Progenitor cell of endocrine pancreas (in vitro differentiated cells): Measurements from ENCODE around the gene SLC9A9. TPM values are rescaled to one million over a fixed set of nuclear protein-coding genes. Genes with fewer than 3 reads are reported as not detected.

Source experiments
- DNase-seq: peaks from one replicate; pipeline ENCODE4 v3.0.0; 2021; ENCODE audit warnings: low spot score; ENCODE audit not compliant: unreplicated experiment
- H3K27ac Mint-ChIP-seq: 2 replicates; pipeline ENCODE4 v1.8.0; 2021; ENCODE audit warnings: mild to moderate bottlenecking, moderate library complexity, mixed read lengths
- H3K27me3 Mint-ChIP-seq: 2 replicates; pipeline ENCODE4 v1.8.0; 2021; ENCODE audit warnings: mixed read lengths
- H3K36me3 Mint-ChIP-seq: 2 replicates; pipeline ENCODE4 v1.8.0; 2022; ENCODE audit warnings: mixed read lengths; ENCODE audit not compliant: insufficient read depth
- H3K4me1 Mint-ChIP-seq: 2 replicates; pipeline ENCODE4 v1.8.0; 2021; ENCODE audit warnings: low read depth, mixed read lengths
- H3K4me3 Mint-ChIP-seq: 2 replicates; pipeline ENCODE4 v1.8.0; 2021; ENCODE audit warnings: low read depth, mild to moderate bottlenecking, moderate library complexity, mixed read lengths
- H3K9me3 Mint-ChIP-seq: 2 replicates; pipeline ENCODE4 v1.8.0; 2021; ENCODE audit warnings: low read depth, mixed read lengths
- CTCF ChIP-seq: fragments of 200-600 bp; sonication (generic); IDR thresholded peaks from one replicate; pipeline ENCODE4 v1.5.0; 2021; ENCODE audit warnings: antibody characterized with exemption, mild to moderate bottlenecking; ENCODE audit not compliant: unreplicated experiment
- total RNA-seq: library from RNA; stranded (reverse); gene quantifications from 2 replicates; pipeline ENCODE4 v1.2.1, GENCODE V29; 2021

Gene SLC9A9
- total RNA-seq, 1 donor from 2014 or later = 0.17 TPM

GRCh38 chr3:143476965-143477640 lies 371.2 kb downstream of the SLC9A9 start:
- H3K27ac Mint-ChIP-seq = no peak overlapping the region
- H3K9me3 Mint-ChIP-seq = no peaks in the 10 kb centered on the region
- no peak overlapping the region for H3K4me3 Mint-ChIP-seq
- peaks cover 14% of the 10 kb centered on the region for H3K4me1 Mint-ChIP-seq
- H3K36me3 Mint-ChIP-seq = no peaks in the 10 kb centered on the region
- H3K27me3 Mint-ChIP-seq = no peaks in the 10 kb centered on the region
- no peak for TF ChIP-seq CTCF
- no peak for DNase-seq

GRCh38 chr3:143475981-143476380 lies 372.3 kb downstream of the SLC9A9 start:
- TF ChIP-seq CTCF = no peak
- no peak overlapping the region for H3K4me3 Mint-ChIP-seq
- peaks cover 14% of the 10 kb centered on the region for H3K4me1 Mint-ChIP-seq
- no peak overlapping the region for H3K27ac Mint-ChIP-seq
- DNase-seq = no peak
- H3K36me3 Mint-ChIP-seq = no peaks in the 10 kb centered on the region
- no peaks in the 10 kb centered on the region for H3K9me3 Mint-ChIP-seq
- H3K27me3 Mint-ChIP-seq = no peaks in the 10 kb centered on the region

- H3K27ac Mint-ChIP-seq = no peak overlapping the region
- DNase-seq = no peak
- H3K9me3 Mint-ChIP-seq = no peaks in the 10 kb centered on the region
- no peak for TF ChIP-seq CTCF
- H3K36me3 Mint-ChIP-seq = no peaks in the 10 kb centered on the region
- no peaks in the 10 kb centered on the region for H3K27me3 Mint-ChIP-seq
- peaks cover 6% of the 10 kb centered on the region for H3K4me1 Mint-ChIP-seq
- H3K4me3 Mint-ChIP-seq = no peak overlapping the region
Measured at GRCh38 chr3:143472731-143473523, 375.3 kb downstream of the SLC9A9 start.

GRCh38 chr3:143471705-143472104 lies 376.6 kb downstream of the SLC9A9 start:
- no peak for TF ChIP-seq CTCF
- Mint-ChIP-seq H3K36me3 (no peaks in the 10 kb centered on the region), H3K27ac (no peak overlapping the region), H3K27me3 (no peaks in the 10 kb centered on the region), H3K9me3 (no peaks in the 10 kb centered on the region), H3K4me1 (peaks cover 8% of the 10 kb centered on the region), H3K4me3 (no peak overlapping the region)
- no peak for DNase-seq

GRCh38 chr3:143469159-143469558 lies 379.1 kb downstream of the SLC9A9 start:
- TF ChIP-seq CTCF = no peak
- peaks cover 4% of the 10 kb centered on the region for H3K4me1 Mint-ChIP-seq
- H3K27me3 Mint-ChIP-seq = no peaks in the 10 kb centered on the region
- no peak overlapping the region for H3K27ac Mint-ChIP-seq
- H3K4me3 Mint-ChIP-seq = no peak overlapping the region
- no peak for DNase-seq
- no peaks in the 10 kb centered on the region for H3K9me3 Mint-ChIP-seq
- H3K36me3 Mint-ChIP-seq = no peaks in the 10 kb centered on the region
